SU-DHL-6 (cell line): Measurements from ENCODE around the gene ZNF154.

Experiments used
- EZH2phosphoT487 ChIP-seq: fragments of 200-600 bp; sonication (generic), shearing (Covaris generic); conservative IDR thresholded peaks from 2 replicates; pipeline ENCODE4 v1.6.1; 2018; ENCODE audit warnings: mild to moderate bottlenecking, antibody characterized with exemption, low read length, moderate library complexity, mixed read lengths
- TF ChIP-seq, protein P1 (sequence below): fragments of 200-600 bp; sonication (generic); IDR thresholded peaks from one replicate; pipeline ENCODE4 v1.5.1; 2017; ENCODE audit warnings: antibody characterized with exemption, mild to moderate bottlenecking, low read length, moderate library complexity; ENCODE audit not compliant: insufficient read depth, poor library complexity, severe bottlenecking

DNA sequence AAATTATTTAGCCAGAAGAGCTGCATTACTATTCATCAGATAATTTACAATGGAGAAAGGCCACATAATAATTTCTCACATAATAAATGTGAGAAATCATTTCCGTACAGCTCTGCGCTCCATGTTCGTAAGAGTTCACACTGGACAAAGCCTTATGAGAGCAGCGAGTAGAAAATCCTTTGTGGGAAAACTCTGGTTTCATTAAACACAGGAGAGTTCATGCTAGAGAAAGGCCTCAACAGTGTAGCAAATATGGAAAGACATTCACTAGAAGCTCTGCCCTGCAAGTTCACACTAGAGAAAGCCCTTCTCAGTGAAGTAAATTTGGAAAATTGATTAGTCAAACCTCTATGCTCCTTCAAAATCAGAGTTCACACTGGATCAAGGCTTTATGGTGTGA, 46.0 kb upstream of the ZNF154 start:
- TF ChIP-seq, protein P1, sequence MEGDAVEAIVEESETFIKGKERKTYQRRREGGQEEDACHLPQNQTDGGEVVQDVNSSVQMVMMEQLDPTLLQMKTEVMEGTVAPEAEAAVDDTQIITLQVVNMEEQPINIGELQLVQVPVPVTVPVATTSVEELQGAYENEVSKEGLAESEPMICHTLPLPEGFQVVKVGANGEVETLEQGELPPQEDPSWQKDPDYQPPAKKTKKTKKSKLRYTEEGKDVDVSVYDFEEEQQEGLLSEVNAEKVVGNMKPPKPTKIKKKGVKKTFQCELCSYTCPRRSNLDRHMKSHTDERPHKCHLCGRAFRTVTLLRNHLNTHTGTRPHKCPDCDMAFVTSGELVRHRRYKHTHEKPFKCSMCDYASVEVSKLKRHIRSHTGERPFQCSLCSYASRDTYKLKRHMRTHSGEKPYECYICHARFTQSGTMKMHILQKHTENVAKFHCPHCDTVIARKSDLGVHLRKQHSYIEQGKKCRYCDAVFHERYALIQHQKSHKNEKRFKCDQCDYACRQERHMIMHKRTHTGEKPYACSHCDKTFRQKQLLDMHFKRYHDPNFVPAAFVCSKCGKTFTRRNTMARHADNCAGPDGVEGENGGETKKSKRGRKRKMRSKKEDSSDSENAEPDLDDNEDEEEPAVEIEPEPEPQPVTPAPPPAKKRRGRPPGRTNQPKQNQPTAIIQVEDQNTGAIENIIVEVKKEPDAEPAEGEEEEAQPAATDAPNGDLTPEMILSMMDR = no peak
- TF ChIP-seq EZH2phosphoT487 = no peak
